K562 (cell line): Measurements from ENCODE around the gene EXOSC1. TPM values are rescaled to one million over a fixed set of nuclear protein-coding genes. Genes with fewer than 3 reads are reported as not detected.

ENCODE experiments used
- CGGBP1 ChIP-seq: fragments of 250-450 bp; sonication (Bioruptor Pico); IDR thresholded peaks from 2 replicates; pipeline ENCODE4 v1.9.0; 2021; ENCODE audit warnings: mild to moderate bottlenecking
- CREB3L1 ChIP-seq: fragments of 450-650 bp; IDR thresholded peaks from 2 replicates; pipeline ENCODE4 v1.6.1; 2014; ENCODE audit warnings: low read depth, mild to moderate bottlenecking, moderate library complexity, borderline replicate concordance
- DDX20 ChIP-seq: fragments of 450-650 bp; IDR thresholded peaks from 2 replicates; pipeline ENCODE4 v1.6.1; 2016; ENCODE audit warnings: missing genetic modification characterization, low read depth, mild to moderate bottlenecking, missing compliant biosample characterization, moderate library complexity
- EHMT2 ChIP-seq: fragments of 450-650 bp; IDR thresholded peaks from 2 replicates; pipeline ENCODE4 v1.6.1; 2018; ENCODE audit warnings: antibody characterized with exemption
- GATA2 ChIP-seq: sonication (generic); formaldehyde crosslinking; IDR thresholded peaks from 2 replicates; pipeline ENCODE4 v1.4.0; 2020; ENCODE audit warnings: mild to moderate bottlenecking, missing genetic modification reagents
- GTF2E2 ChIP-seq: fragments of 200-800 bp; sonication (Bioruptor generic); IDR thresholded peaks from 2 replicates; pipeline ENCODE4 v1.6.1; 2016; ENCODE audit warnings: missing genetic modification characterization, missing compliant biosample characterization
- HCFC1 ChIP-seq: IDR thresholded peaks from 2 replicates; pipeline ENCODE4 v1.6.1; 2012; ENCODE audit warnings: low read depth, low read length, improper control_type of control experiment
- POLR2B ChIP-seq: fragments of 450-650 bp; IDR thresholded peaks from 2 replicates; pipeline ENCODE4 v1.6.1; 2018; ENCODE audit warnings: low read depth; ENCODE audit not compliant: partially characterized antibody
- PTBP1 ChIP-seq: fragments of 200-400 bp; formaldehyde crosslinking; IDR thresholded peaks from 2 replicates; pipeline ENCODE4 v1.6.1; 2017; ENCODE audit warnings: low read depth, low read length
- SMARCE1 ChIP-seq: fragments of 450-650 bp; IDR thresholded peaks from 2 replicates; pipeline ENCODE4 v1.7.1; 2016; ENCODE audit warnings: mild to moderate bottlenecking
- SP2 ChIP-seq: IDR thresholded peaks from 2 replicates; pipeline ENCODE4 v1.6.1; 2011; ENCODE audit warnings: mild to moderate bottlenecking, low read depth, low read length, moderate library complexity; ENCODE audit not compliant: poor library complexity, severe bottlenecking; ENCODE audit errors: extremely low read depth
- TCF7L2 ChIP-seq: fragments of 150-350 bp; IDR thresholded peaks from 2 replicates; pipeline ENCODE4 v1.6.1; 2016; ENCODE audit warnings: low read depth, mild to moderate bottlenecking, low read length, moderate library complexity
- TRIM24 ChIP-seq, 2 experiments: fragments of 450-650 bp; IDR thresholded peaks; 2 replicates each; pipeline ENCODE4 v1.6.1; 2016
- ZNF212 ChIP-seq: fragments of 450-650 bp; formaldehyde crosslinking; IDR thresholded peaks from 2 replicates; pipeline ENCODE4 v1.4.0; 2020; ENCODE audit warnings: mild to moderate bottlenecking
- ZNF3 ChIP-seq: fragments of 250-450 bp; sonication (Bioruptor Pico); IDR thresholded peaks from 2 replicates; pipeline ENCODE4 v1.5.0; 2021; ENCODE audit warnings: mild to moderate bottlenecking, moderate library complexity
- ZNF407 ChIP-seq: fragments of 450-650 bp; IDR thresholded peaks from 2 replicates; pipeline ENCODE4 v1.6.1; 2016; ENCODE audit warnings: low read depth
- ZNF583 ChIP-seq: fragments of 250-450 bp; sonication (Bioruptor Pico); IDR thresholded peaks from 2 replicates; pipeline ENCODE4 v1.4.0; 2020
- ZNF644 ChIP-seq: fragments of 200-800 bp; sonication (Bioruptor generic); IDR thresholded peaks from 2 replicates; pipeline ENCODE4 v1.6.1; 2016; ENCODE audit warnings: low read depth, missing genetic modification characterization, missing compliant biosample characterization
- ZNF778 ChIP-seq: fragments of 450-650 bp; formaldehyde crosslinking; IDR thresholded peaks from 2 replicates; pipeline ENCODE4 v1.4.0; 2020; ENCODE audit warnings: mild to moderate bottlenecking, moderate library complexity
- polyA plus RNA-seq, 8 experiments: library from polyadenylated mRNA; depleted of rRNA in 4 of 8; stranded (reverse) in 5 of 8; unstranded in 3 of 8; fragments of >200 nt; fragmentation: Nextera tagmentation in 2 of 8; fragmentation: Illumina TruSeq in 1 of 8; extraction: Ambion mirVana in 2 of 8; extraction: Trizol in 1 of 8; gene quantifications; 2 replicates each; pipeline versions ENCODE4 v1.2.1 to v1.2.3, GENCODE V29; 2011 to 2014; ENCODE audit warnings: inconsistent platforms in 1 of 8, missing spikeins in 1 of 8
- total RNA-seq, 7 experiments: library from RNA; depleted of rRNA in 6 of 7; stranded (reverse); fragments of >200 nt in 6 of 7; fragmentation: Illumina TruSeq in 2 of 7; extraction: Trizol in 2 of 7; gene quantifications; 2 replicates each; pipeline versions ENCODE4 v1.2.1 to v1.2.3, GENCODE V29; 2011 to 2021; ENCODE audit warnings: low replicate concordance in 1 of 7

Gene EXOSC1
- total and polyA plus RNA-seq, 9 of the 15 experiments (the other 6 are each of a cell fraction or from before 2014, with no cell fraction given), result 44.3 to 117 (median 67.0) TPM

- TF ChIP-seq ZNF3 (CRISPR knock-in tag) (no peak), POLR2B (no peak), CREB3L1 (0 out of 2 replicates have a peak, but pooled peaks have one; percentile 82), EHMT2 (no peak), GTF2E2 (tag) (no peak), SMARCE1 (no peak), TCF7L2 (no peak), SP2 (no peak), ZNF778 (no peak), GATA2 (CRISPR knock-in tag) (no peak), ZNF212 (CRISPR knock-in tag) (no peak), ZNF407 (no peak), PTBP1 (no peak), TRIM24 (IDR thresholded peaks at IDR 0.05) (no peak), DDX20 (tag) (no peak), HCFC1 (peak; percentile 94), ZNF644 (tag) (no peak), ZNF583 (CRISPR knock-in tag) (no peak), CGGBP1 (CRISPR knock-in tag) (no peak)
These were observed at the start of gene EXOSC1, which contains the start of gene ZDHHC16 (continued) for GRCh38 chr10:97445722-97446639.
